ENCODE measurements around the gene CAMTA1.

DNA sequence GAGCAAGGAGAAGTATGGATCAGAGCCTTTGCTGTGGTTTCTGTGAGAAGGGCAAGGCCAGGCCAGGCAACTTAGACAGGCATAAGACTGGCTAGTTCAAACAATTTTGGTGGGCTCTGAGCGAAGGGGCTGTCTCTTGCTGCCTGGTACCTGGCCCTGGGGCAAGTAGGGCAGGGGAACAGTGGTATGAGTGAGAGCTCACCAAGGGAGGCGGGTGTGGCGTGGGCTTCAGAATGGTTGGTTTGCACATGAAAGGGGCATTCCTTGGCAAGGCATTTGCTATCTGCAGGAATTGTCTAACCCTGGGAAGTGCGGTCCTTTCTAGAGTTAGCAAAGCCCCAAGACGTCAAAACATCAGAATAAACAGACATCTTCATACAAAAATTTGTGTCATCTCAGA lies 210.5 kb downstream of the CAMTA1 start:
- TF ChIP-seq, protein P1, sequence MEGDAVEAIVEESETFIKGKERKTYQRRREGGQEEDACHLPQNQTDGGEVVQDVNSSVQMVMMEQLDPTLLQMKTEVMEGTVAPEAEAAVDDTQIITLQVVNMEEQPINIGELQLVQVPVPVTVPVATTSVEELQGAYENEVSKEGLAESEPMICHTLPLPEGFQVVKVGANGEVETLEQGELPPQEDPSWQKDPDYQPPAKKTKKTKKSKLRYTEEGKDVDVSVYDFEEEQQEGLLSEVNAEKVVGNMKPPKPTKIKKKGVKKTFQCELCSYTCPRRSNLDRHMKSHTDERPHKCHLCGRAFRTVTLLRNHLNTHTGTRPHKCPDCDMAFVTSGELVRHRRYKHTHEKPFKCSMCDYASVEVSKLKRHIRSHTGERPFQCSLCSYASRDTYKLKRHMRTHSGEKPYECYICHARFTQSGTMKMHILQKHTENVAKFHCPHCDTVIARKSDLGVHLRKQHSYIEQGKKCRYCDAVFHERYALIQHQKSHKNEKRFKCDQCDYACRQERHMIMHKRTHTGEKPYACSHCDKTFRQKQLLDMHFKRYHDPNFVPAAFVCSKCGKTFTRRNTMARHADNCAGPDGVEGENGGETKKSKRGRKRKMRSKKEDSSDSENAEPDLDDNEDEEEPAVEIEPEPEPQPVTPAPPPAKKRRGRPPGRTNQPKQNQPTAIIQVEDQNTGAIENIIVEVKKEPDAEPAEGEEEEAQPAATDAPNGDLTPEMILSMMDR (optimal IDR thresholded peaks at IDR 0.05 in 1 of 3, IDR thresholded peaks at IDR 0.05 in 1 of 3, conservative IDR thresholded peaks at IDR 0.05 in 1 of 3; ENCODE audit: extremely low read depth in 1 of 3, insufficient read depth in 2 of 3, low read length in 3 of 3): no peak
- TF ChIP-seq EZH2 (IDR thresholded peaks at IDR 0.05; ENCODE audit: low read length): no peak

All from keratinocyte (primary cell).